ENCODE measurements around the gene LRRC4C.
A peak's percentile ranks its signal among the peaks of the same experiment; 100 is the strongest.

The LRRC4C gene

GRCh38 chr11:40295466-40295865, 1164.0 kb downstream of the LRRC4C start:
- no peak for DNase-seq (ENCODE audit: low read depth in 2 of 3, low spot score in 1 of 3)

GRCh38 chr11:40294741-40295140, 1164.7 kb downstream of the LRRC4C start:
- no peak for DNase-seq (ENCODE audit: low read depth in 2 of 3, low spot score in 1 of 3)

GRCh38 chr11:40294349-40294735, 1165.1 kb downstream of the LRRC4C start:
- no peak for DNase-seq (ENCODE audit: low read depth in 2 of 3, low spot score in 1 of 3)

- DNase-seq (ENCODE audit: low read depth in 2 of 3, low spot score in 1 of 3) = peak; percentile 12 to 30 (median 14)
Measured at GRCh38 chr11:40293655-40294348, 1165.7 kb downstream of the LRRC4C start.

- DNase-seq (ENCODE audit: low read depth in 2 of 3, low spot score in 1 of 3) = no peak
Measured at GRCh38 chr11:40292721-40293508, 1166.5 kb downstream of the LRRC4C start.

GRCh38 chr11:40291741-40292140, 1167.7 kb downstream of the LRRC4C start:
- no peak for DNase-seq (ENCODE audit: low read depth in 2 of 3, low spot score in 1 of 3)

- no peak for DNase-seq (ENCODE audit: low read depth in 2 of 3, low spot score in 1 of 3)
Measured at GRCh38 chr11:40291329-40291728, 1168.1 kb downstream of the LRRC4C start.

- no peak for DNase-seq (ENCODE audit: low read depth in 2 of 3, low spot score in 1 of 3)
Measured at GRCh38 chr11:40290171-40290631, 1169.3 kb downstream of the LRRC4C start.

- no peak for DNase-seq (ENCODE audit: low read depth in 2 of 3, low spot score in 1 of 3)
Measured at GRCh38 chr11:40289370-40289769, 1170.1 kb downstream of the LRRC4C start.

- no peak for DNase-seq (ENCODE audit: low read depth in 2 of 3, low spot score in 1 of 3)
Measured at GRCh38 chr11:40287916-40288803, 1171.3 kb downstream of the LRRC4C start.

GRCh38 chr11:40286137-40286536, 1173.3 kb downstream of the LRRC4C start:
- DNase-seq (ENCODE audit: low read depth in 2 of 3, low spot score in 1 of 3) = no peak

GRCh38 chr11:40285558-40285957, 1173.9 kb downstream of the LRRC4C start:
- DNase-seq (ENCODE audit: low read depth in 2 of 3, low spot score in 1 of 3) = no peak

- no peak for DNase-seq (ENCODE audit: low read depth in 2 of 3, low spot score in 1 of 3)
Measured at GRCh38 chr11:40281052-40281580, 1178.3 kb downstream of the LRRC4C start.

GRCh38 chr11:40280159-40281051, 1179.0 kb downstream of the LRRC4C start:
- DNase-seq (ENCODE audit: low read depth in 2 of 3, low spot score in 1 of 3) = no peak

- DNase-seq (ENCODE audit: low read depth in 2 of 3, low spot score in 1 of 3) = no peak
Measured at GRCh38 chr11:40276960-40277359, 1182.5 kb downstream of the LRRC4C start.

GRCh38 chr11:40274017-40274416, 1185.4 kb downstream of the LRRC4C start:
- DNase-seq (ENCODE audit: low read depth in 2 of 3, low spot score in 1 of 3) = no peak

GRCh38 chr11:40273192-40273732, 1186.2 kb downstream of the LRRC4C start:
- no peak for DNase-seq (ENCODE audit: low read depth in 2 of 3, low spot score in 1 of 3)

GRCh38 chr11:40271361-40271760, 1188.1 kb downstream of the LRRC4C start:
- DNase-seq (ENCODE audit: low read depth in 2 of 3, low spot score in 1 of 3) = no peak

- DNase-seq (ENCODE audit: low read depth in 2 of 3, low spot score in 1 of 3) = no peak
Measured at GRCh38 chr11:40269865-40270264, 1189.6 kb downstream of the LRRC4C start.

- no peak for DNase-seq (ENCODE audit: low read depth in 2 of 3, low spot score in 1 of 3)
Measured at GRCh38 chr11:40268551-40268950, 1190.9 kb downstream of the LRRC4C start.
